ENCODE measurements around the gene OTC. TPM values are rescaled to one million over a fixed set of nuclear protein-coding genes. Genes with fewer than 3 reads are reported as not detected.

Gene OTC
- total RNA-seq, 1 donor from 2014 or later: 0.31 TPM

- DNase-seq: no peak
Measured at GRCh38 chrX:38468563-38469157, 116.3 kb downstream of the OTC start.

Small RNA genes lying within 50 kb of the gene (small RNA-seq; reads per million reads assigned to genes)
- not detected for gene RF00322

Other genes starting within 250 kb of the OTC start
- gene SRPX, start 131.7 kb upstream of the OTC start, total RNA-seq: 2.5 TPM
- 8.7 TPM for gene RPGR, start 25.1 kb upstream of the OTC start, total RNA-seq
- gene TSPAN7, start 208.9 kb downstream of the OTC start, total RNA-seq: 47.1 TPM